ENCODE measurements around the gene CCDC188. TPM values are rescaled to one million over a fixed set of nuclear protein-coding genes. Genes with fewer than 3 reads are reported as not detected.

CCDC188 gene
- total and polyA plus RNA-seq, 12 donors, result 0.30 to 19.0 (median 0.77) TPM; not detected in 2

Small RNAs within 50 kb of the gene (microRNA-seq; reads per million reads assigned to microRNA genes)
- gene MIR6816, result 0 to 0.38 (median 0.28) reads per million in 3 donors

Small RNAs within 50 kb of the gene (small RNA-seq; reads per million reads assigned to genes)
- 0 to 0.12 reads per million in 2 donors for gene MIR6816
- 0 reads per million in 2 donors for gene RF00599

Other genes with a start within 250 kb of the CCDC188 start
- 100 to 1,000 TPM; 268 to 743 (median 469) TPM for gene COMT, start 209.3 kb downstream of the CCDC188 start, total RNA-seq
- gene COMT, start 209.3 kb downstream of the CCDC188 start, polyA plus RNA-seq, result 100 to 1,000 TPM in 1 of 3 donors, 10 to 100 TPM in 2; 51.3 to 220 (median 65.5) TPM
- gene TXNRD2, start 209.2 kb downstream of the CCDC188 start, total RNA-seq, result 10 to 100 TPM; 41.7 to 74.2 (median 57.9) TPM
- gene TXNRD2, start 209.2 kb downstream of the CCDC188 start, polyA plus RNA-seq, result 100 to 1,000 TPM in 2 of 3 donors, 10 to 100 TPM in 1; 39.6 to 171 (median 148) TPM
- gene ARVCF, start 134.2 kb downstream of the CCDC188 start, total RNA-seq, result 10 to 100 TPM in 6 of 9 donors, 1 to 10 TPM in 3; 8.4 to 46.1 (median 18.4) TPM
- gene ARVCF, start 134.2 kb downstream of the CCDC188 start, polyA plus RNA-seq, result 10 to 100 TPM in 2 of 3 donors, 1 to 10 TPM in 1; 1.2 to 74.8 (median 18.8) TPM
- gene TANGO2, start 129.9 kb downstream of the CCDC188 start, total RNA-seq, result 10 to 100 TPM; 36.3 to 87.0 (median 46.0) TPM
- 10 to 100 TPM; 25.1 to 42.6 (median 38.5) TPM for gene TANGO2, start 129.9 kb downstream of the CCDC188 start, polyA plus RNA-seq
- gene DGCR8, start 70.8 kb downstream of the CCDC188 start, total RNA-seq, result 10 to 100 TPM in 8 of 9 donors, 1 to 10 TPM in 1; 7.2 to 32.2 (median 21.6) TPM
- gene DGCR8, start 70.8 kb downstream of the CCDC188 start, polyA plus RNA-seq, result 10 to 100 TPM; 16.3 to 31.0 (median 25.9) TPM
- 100 to 1,000 TPM in 6 of 9 donors, 10 to 100 TPM in 3; 71.4 to 346 (median 136) TPM for gene RANBP1, start 35.0 kb downstream of the CCDC188 start, total RNA-seq
- 100 to 1,000 TPM in 1 of 3 donors, 10 to 100 TPM in 2; 63.3 to 128 (median 70.1) TPM for gene RANBP1, start 35.0 kb downstream of the CCDC188 start, polyA plus RNA-seq
- 10 to 100 TPM; 43.5 to 90.3 (median 66.2) TPM for gene TRMT2A, start 33.8 kb downstream of the CCDC188 start, total RNA-seq
- 100 to 1,000 TPM in 2 of 3 donors, 10 to 100 TPM in 1; 22.4 to 283 (median 168) TPM for gene TRMT2A, start 33.8 kb downstream of the CCDC188 start, polyA plus RNA-seq
- gene ZDHHC8, start 19.3 kb downstream of the CCDC188 start, total RNA-seq, result 10 to 100 TPM in 8 of 9 donors, 1 to 10 TPM in 1; 5.7 to 65.6 (median 33.9) TPM
- 100 to 1,000 TPM in 1 of 3 donors, 10 to 100 TPM in 2; 15.5 to 109 (median 59.3) TPM for gene ZDHHC8, start 19.3 kb downstream of the CCDC188 start, polyA plus RNA-seq
- gene RTN4R, start 117.3 kb upstream of the CCDC188 start, total RNA-seq, result 10 to 100 TPM in 1 of 9 donors, 1 to 10 TPM in 5, under 1 TPM in 3; 0.35 to 18.8 (median 1.1) TPM
- gene RTN4R, start 117.3 kb upstream of the CCDC188 start, polyA plus RNA-seq, result 1 to 10 TPM in 2 of 3 donors, under 1 TPM in 1; 0.35 to 1.9 (median 1.1) TPM
- 100 to 1,000 TPM in 3 of 9 donors, 10 to 100 TPM in 6; 43.7 to 159 (median 70.8) TPM for gene DGCR6L, start 169.0 kb upstream of the CCDC188 start, total RNA-seq
- 100 to 1,000 TPM in 1 of 3 donors, 10 to 100 TPM in 2; 12.1 to 107 (median 96.2) TPM for gene DGCR6L, start 169.0 kb upstream of the CCDC188 start, polyA plus RNA-seq
- 10 to 100 TPM in 5 of 9 donors, 1 to 10 TPM in 4; 5.7 to 28.9 (median 10.6) TPM for gene ZNF74, start 243.1 kb upstream of the CCDC188 start, total RNA-seq
- 1 to 10 TPM; 4.4 to 7.5 (median 4.9) TPM for gene ZNF74, start 243.1 kb upstream of the CCDC188 start, polyA plus RNA-seq

All from adrenal gland (tissue), 12 donors.